ENCODE results near the gene IDH3G. TPM values are rescaled to one million over a fixed set of nuclear protein-coding genes. Genes with fewer than 3 reads are reported as not detected.

Gene IDH3G
- total RNA-seq, 1 donor from 2014 or later, result 50.2 TPM

GRCh38 chrX:153793291-153793690 lies 884 bp downstream of the IDH3G start:
- DNase-seq (ENCODE audit: low read depth, low spot score), result no peak
- Mint-ChIP-seq H3K27me3 (ENCODE audit: low read depth) (no peaks in the 10 kb centered on the region), H3K9me3 (no peaks in the 10 kb centered on the region), H3K4me3 (peak overlapping the region; percentile 94), H3K36me3 (ENCODE audit: low read depth) (peaks cover 2% of the 10 kb centered on the region), H3K27ac (ENCODE audit: unreplicated experiment) (no peak overlapping the region), H3K4me1 (peaks cover 15% of the 10 kb centered on the region)
- no peak for TF ChIP-seq CTCF (conservative IDR thresholded peaks at IDR 0.05)

- peaks cover 4% of the 10 kb centered on the region for H3K36me3 Mint-ChIP-seq (ENCODE audit: low read depth)
- H3K9me3 Mint-ChIP-seq, result no peaks in the 10 kb centered on the region
- H3K27me3 Mint-ChIP-seq (ENCODE audit: low read depth), result no peaks in the 10 kb centered on the region
- DNase-seq (ENCODE audit: low read depth, low spot score), result no peak
- TF ChIP-seq CTCF (conservative IDR thresholded peaks at IDR 0.05), result no peak
- H3K4me3 Mint-ChIP-seq, result no peak overlapping the region
- no peak overlapping the region for H3K27ac Mint-ChIP-seq (ENCODE audit: unreplicated experiment)
- peaks cover 15% of the 10 kb centered on the region for H3K4me1 Mint-ChIP-seq
These were observed 1.8 kb downstream of the IDH3G start for GRCh38 chrX:153792368-153792767.

- no peak overlapping the region for H3K27ac Mint-ChIP-seq (ENCODE audit: unreplicated experiment)
- no peaks in the 10 kb centered on the region for H3K9me3 Mint-ChIP-seq
- H3K27me3 Mint-ChIP-seq (ENCODE audit: low read depth), result no peaks in the 10 kb centered on the region
- peak overlapping the region; percentile 38 for H3K4me3 Mint-ChIP-seq
- TF ChIP-seq CTCF (conservative IDR thresholded peaks at IDR 0.05), result no peak
- no peak for DNase-seq (ENCODE audit: low read depth, low spot score)
- peaks cover 14% of the 10 kb centered on the region for H3K4me1 Mint-ChIP-seq
- H3K36me3 Mint-ChIP-seq (ENCODE audit: low read depth), result peaks cover 4% of the 10 kb centered on the region
These were observed 2.9 kb downstream of the IDH3G start for GRCh38 chrX:153791104-153791852.

GRCh38 chrX:153789654-153790053 lies 4.5 kb downstream of the IDH3G start:
- no peak for TF ChIP-seq CTCF (conservative IDR thresholded peaks at IDR 0.05)

GRCh38 chrX:153786669-153787068 lies 7.5 kb downstream of the IDH3G start:
- no peak for DNase-seq (ENCODE audit: low read depth, low spot score)
- Mint-ChIP-seq H3K27me3 (ENCODE audit: low read depth) (no peaks in the 10 kb centered on the region), H3K4me3 (no peak overlapping the region), H3K4me1 (no peaks in the 10 kb centered on the region), H3K9me3 (no peaks in the 10 kb centered on the region), H3K27ac (ENCODE audit: unreplicated experiment) (no peak overlapping the region), H3K36me3 (ENCODE audit: low read depth) (peaks cover 2% of the 10 kb centered on the region)
- no peak for TF ChIP-seq CTCF (conservative IDR thresholded peaks at IDR 0.05)

More at GRCh38 chrX:153789654-153790053, 4.5 kb downstream of the IDH3G start:
- no peak for DNase-seq (ENCODE audit: low read depth, low spot score)
- H3K9me3 Mint-ChIP-seq, result no peaks in the 10 kb centered on the region
- no peaks in the 10 kb centered on the region for H3K27me3 Mint-ChIP-seq (ENCODE audit: low read depth)
- H3K36me3 Mint-ChIP-seq (ENCODE audit: low read depth), result peaks cover 4% of the 10 kb centered on the region
- H3K27ac Mint-ChIP-seq (ENCODE audit: unreplicated experiment), result no peak overlapping the region
- peak overlapping the region; percentile 64 for H3K4me3 Mint-ChIP-seq
- peaks cover 9% of the 10 kb centered on the region for H3K4me1 Mint-ChIP-seq

Data from neural crest cell (in vitro differentiated cells).